ENCODE data around the gene MED27.

Gene MED27

GRCh38 chr9:131853434-131853833 lies 226.2 kb downstream of the MED27 start:
- DNase-seq (ENCODE audit: low spot score) = no peak

GRCh38 chr9:131851414-131851813 lies 228.3 kb downstream of the MED27 start:
- DNase-seq (ENCODE audit: low spot score) = no peak

GRCh38 chr9:131849391-131849790 lies 230.3 kb downstream of the MED27 start:
- DNase-seq (ENCODE audit: low spot score) = no peak

- no peak for DNase-seq (ENCODE audit: low spot score)
Observed at GRCh38 chr9:131848570-131849160, 231.0 kb downstream of the MED27 start.

- no peak for DNase-seq (ENCODE audit: low spot score)
Observed at GRCh38 chr9:131847665-131848354, 231.9 kb downstream of the MED27 start.

DNA sequence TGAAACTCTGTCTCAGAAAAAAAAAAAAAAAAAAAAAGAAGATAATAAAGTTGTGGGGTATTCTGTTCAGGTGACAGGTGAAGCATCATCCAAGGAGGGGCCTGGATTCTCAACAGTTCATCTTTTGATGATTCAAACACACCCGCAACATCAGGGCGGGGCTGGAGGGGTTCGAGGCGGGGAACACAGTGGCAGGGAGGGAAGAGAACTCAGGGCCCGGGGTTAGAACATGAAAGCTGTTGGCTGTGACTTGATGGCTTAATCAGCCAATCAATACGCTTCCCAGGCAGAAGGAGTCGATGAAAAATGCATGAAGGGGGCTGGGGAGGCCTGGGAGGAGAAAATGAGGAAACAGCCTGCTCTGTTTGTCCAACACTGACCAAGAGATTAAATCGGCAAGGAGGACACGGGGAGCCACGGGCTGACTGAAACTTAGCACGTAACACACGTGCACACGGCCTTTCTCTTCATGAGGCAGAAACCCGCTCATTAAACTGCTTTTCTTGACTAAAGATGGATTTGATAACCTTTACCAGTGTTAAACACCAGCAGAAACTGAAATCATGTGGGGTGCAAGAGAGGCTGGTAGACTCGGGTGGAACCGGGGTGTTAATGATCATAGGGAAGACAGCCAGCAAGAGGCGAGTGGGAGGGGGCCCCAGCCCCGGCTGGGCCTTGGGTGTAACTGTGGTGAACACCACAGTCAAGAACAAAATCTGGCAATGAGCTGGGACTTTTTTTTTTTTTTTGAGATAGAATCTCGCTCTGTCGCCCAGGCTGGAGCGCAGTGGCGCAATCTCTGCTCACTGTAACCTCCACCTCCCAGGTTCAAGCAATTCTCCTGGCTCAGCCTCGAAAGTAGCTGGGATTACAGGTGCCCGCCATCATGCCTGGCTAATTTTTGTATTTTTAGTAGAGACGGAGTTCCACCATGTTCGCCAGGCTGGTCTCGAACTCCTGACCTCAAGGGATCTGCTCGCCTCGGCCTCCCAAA lies 234.1 kb downstream of the MED27 start:
- no peak for DNase-seq (ENCODE audit: low spot score)

GRCh38 chr9:131844745-131845118 lies 234.9 kb downstream of the MED27 start:
- DNase-seq (ENCODE audit: low spot score) = no peak

GRCh38 chr9:131843989-131844744 lies 235.5 kb downstream of the MED27 start:
- DNase-seq (ENCODE audit: low spot score) = no peak

DNA sequence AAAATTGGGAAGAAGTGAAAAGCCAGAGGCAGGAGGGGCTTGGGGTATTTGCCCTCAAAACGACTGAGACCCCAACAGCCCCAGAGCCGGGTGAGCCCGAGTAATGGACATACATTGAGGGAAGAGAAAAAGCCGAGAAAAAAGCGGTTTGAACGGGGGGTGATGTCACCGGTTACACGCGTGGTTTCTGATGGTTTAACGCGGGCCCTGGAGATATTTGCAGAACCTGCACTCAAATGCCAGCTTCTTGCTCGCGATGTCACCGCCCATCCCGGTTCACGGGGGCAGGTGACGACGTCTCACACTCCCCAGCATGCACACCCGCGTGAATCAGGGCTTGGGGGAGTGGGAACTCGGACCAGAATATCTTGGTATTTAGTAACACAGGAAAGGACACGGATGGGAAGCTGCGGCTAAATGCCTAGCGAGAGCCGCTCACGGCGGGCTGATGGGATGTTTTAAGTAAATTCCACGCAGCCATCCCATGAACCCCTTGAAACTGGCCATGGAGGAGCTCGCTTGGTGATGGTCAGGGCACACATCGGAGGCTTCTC lies 237.8 kb downstream of the MED27 start:
- no peak for DNase-seq (ENCODE audit: low spot score)

- no peak for DNase-seq (ENCODE audit: low spot score)
Observed at GRCh38 chr9:131840751-131841702, 238.6 kb downstream of the MED27 start.

GRCh38 chr9:131840220-131840619 lies 239.4 kb downstream of the MED27 start:
- DNase-seq (ENCODE audit: low spot score) = no peak

GRCh38 chr9:131839281-131840084 lies 240.2 kb downstream of the MED27 start:
- DNase-seq (ENCODE audit: low spot score) = no peak

DNA sequence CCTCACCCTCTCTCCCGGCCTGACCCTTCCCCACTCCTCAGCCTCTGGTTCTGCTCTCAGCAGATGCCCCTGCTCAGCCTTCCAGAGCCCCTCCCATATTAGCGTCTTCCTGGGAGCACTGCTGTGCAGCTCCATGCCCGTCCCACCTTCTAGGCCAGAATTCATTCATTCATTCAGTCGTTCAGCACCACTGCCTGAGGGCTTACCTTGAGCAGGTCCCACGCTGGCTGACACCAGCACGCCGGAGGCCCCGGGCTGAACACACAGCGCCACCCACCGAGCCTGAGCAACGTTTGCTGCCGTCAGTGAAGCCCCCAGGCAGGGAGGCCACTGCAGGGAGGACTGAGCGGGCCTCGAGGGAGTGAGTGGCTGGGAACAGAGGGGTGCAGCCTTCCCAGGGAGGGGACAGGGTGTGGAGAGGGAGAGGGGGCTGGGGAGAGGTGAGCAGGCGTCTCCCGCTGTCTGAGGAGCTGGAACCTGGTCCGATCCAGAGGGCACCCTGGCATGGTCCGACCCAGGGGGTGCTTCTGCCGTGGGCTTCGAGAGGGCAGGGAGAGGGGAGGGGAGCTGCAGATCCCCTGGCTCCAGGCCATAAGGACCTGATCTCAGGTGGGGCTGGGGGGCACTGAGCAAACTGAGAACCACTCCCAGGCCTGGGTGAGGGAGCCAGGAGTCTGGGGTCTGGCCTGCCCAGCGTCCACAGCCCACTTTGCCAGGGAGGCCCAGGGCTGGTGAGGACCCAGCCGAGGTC lies 241.0 kb downstream of the MED27 start:
- no peak for DNase-seq (ENCODE audit: low spot score)

DNA sequence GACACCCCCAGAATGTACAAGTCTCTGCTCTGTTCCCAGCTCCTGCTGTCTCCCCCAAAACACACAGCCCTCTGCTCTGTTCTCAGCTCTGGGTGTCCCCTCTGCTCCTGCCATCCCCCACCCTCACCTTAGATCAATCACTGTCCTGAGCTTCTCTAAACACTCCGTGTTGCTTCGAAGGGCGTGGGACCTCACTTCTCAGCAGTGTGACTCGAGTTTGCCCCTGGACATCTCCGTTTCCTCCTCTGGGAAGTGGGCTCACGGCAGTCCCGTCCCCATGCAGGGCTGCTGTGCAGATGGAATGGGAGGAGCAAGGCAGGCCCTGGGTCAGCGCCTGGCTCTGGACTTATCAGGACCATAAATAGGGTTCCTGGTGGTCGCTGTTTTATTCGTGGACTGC lies 241.8 kb downstream of the MED27 start:
- DNase-seq (ENCODE audit: low spot score) = no peak

DNA sequence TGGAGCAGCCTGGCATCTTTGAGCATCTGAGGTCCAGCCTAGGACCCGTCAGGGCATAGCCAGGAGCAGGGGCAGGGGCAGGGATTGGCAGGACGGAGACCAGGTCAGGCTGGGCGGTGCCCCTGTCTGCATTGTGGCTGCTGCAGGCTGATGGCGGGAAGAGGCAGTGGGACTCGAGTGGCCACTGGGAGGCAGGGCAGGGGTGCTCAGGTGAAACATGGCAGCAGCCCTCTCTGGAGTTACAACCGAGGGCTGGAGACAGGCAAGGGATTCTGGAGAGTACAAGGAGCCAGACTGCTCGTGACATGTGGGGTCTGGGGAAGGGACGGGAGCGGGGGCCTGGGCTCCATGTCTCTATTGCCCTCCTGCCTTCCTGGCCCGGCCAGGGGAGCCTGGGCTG lies 242.4 kb downstream of the MED27 start:
- no peak for DNase-seq (ENCODE audit: low spot score)

DNA sequence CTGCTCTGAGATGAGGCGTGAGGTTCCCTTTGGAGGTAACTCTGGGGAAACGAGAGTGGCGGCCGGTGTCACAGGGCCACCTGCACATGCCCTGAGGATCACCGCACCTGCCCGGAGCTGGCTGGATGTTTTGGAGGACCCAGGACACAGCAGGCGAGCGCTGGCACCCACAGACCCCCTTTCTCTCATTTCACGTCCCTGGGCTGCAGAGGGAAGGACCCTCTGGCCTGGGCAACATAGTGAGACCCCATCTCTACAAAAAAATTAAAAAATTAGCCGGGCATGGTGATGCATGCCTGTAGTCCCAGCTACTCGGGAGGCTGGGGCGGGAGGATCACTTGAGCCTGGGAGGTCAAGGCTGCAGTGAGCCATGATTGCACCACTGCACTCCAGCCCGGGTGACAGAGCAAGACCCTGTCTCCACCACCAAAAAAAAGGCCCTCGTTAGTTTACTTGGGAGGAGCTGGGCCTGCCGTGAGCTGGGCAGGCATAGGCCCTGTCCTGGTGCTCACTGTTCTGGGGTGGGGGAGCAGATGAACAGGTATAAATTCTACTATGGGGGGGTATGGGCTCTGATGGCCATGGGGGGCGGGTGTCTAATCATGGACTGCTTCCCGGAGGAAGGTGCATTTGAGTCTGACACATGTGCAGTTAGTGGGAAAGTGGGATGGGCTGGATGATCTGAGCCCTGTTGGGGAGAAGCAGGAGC lies 242.9 kb downstream of the MED27 start:
- no peak for DNase-seq (ENCODE audit: low spot score)

- no peak for DNase-seq (ENCODE audit: low spot score)
Observed at GRCh38 chr9:131836021-131836420, 243.6 kb downstream of the MED27 start.

- no peak for DNase-seq (ENCODE audit: low spot score)
Observed at GRCh38 chr9:131835151-131835910, 244.3 kb downstream of the MED27 start.
